Measurements from ENCODE around the gene SLC12A4. TPM values are rescaled to one million over a fixed set of nuclear protein-coding genes. Genes with fewer than 3 reads are reported as not detected.

Gene SLC12A4
- total and polyA plus RNA-seq, 2 of the 13 experiments (the other 11 are each of a cell fraction or from before 2014, with no cell fraction given): 65.1 to 84.3 TPM

GRCh38 chr16:67979955-67980678 is 11.7 kb upstream of the SLC12A4 start, which contains the start of gene DPEP3:
Gene DPEP3 (minus strand): TSS chr16:67980499. CDS start chr16:67980380, 119 bp downstream.
- Histone ChIP-seq H4K20me1 (ENCODE audit: insufficient read depth, low read length) (no peaks in the 10 kb centered on the region), H3K9me3 (ENCODE audit: low read length) (no peaks in the 10 kb centered on the region), H3K27me3 (ENCODE audit: control insufficient read depth in 1 of 2, insufficient read depth in 2 of 2, low read length in 2 of 2) (peaks cover 5 to 34% of the 10 kb centered on the region in 2 experiments; a peak in 4 of 5 replicates), H3K79me2 (ENCODE audit: insufficient read depth, low read length) (no peaks in the 10 kb centered on the region), H3K4me1 (ENCODE audit: insufficient read depth, low read length) (peaks cover 54% of the 10 kb centered on the region), H3K4me2 (ENCODE audit: low read depth, low read length) (no peak within 1 kb of the TSS), H2AFZ (ENCODE audit: low read length) (no peak within 1 kb of the TSS), H3K4me3 (replicated peaks in 1 of 3; ENCODE audit: insufficient read depth in 1 of 3, low read depth in 2 of 3, low read length in 3 of 3) (no peak within 1 kb of the TSS), H3K9ac (ENCODE audit: insufficient read depth, low read depth, low read length) (no peak within 1 kb of the TSS), H3K27ac (ENCODE audit: extremely low read length, insufficient read depth, low read length) (no peak within 1 kb of the TSS), H3K36me3 (replicated peaks in 1 of 2; ENCODE audit: control insufficient read depth in 1 of 2, insufficient read depth in 2 of 2, low read length in 2 of 2) (no peaks in the 10 kb centered on the region)
- in situ Hi-C loops (cut with HindIII; ENCODE audit: extremely low pct_ligation_motif_present, low pct_unique_long_range_greater_than_20kb): no loop called here
- intact Hi-C loops (cut with micrococcal nuclease; ENCODE audit: unreplicated experiment): no loop called here
- FAIRE-seq: no peak
- no peak for ATAC-seq
- no TSS peak for BruUV-seq (replicated peaks)
- 90% methylated on average over 62 of the region's 62 CpGs for WGBS (ENCODE audit: low lambda C conversion rate)
- DNase-seq (ENCODE audit: low spot score): no peak
- ChIA-PET CTCF (ENCODE audit: low intra/inter-chr PET ratio, low total read pairs) (no interaction called here), POLR2A (interaction anchor here (0.8 to 3.8 kb wide), 2 partner anchors 14 to 99 kb away, joined by 3 to 17 read pairs; no protein-coding TSS in a partner anchor)
- TF ChIP-seq ZBTB33 (CRISPR knock-in tag; IDR thresholded peaks at IDR 0.05) (peak; percentile 60; the same call in 1 of the 2 replicates), ZBTB44 (CRISPR knock-in tag; IDR thresholded peaks at IDR 0.05) (no peak), TFDP2 (CRISPR knock-in tag; IDR thresholded peaks at IDR 0.05) (no peak), HOXA3 (CRISPR knock-in tag; IDR thresholded peaks at IDR 0.05) (peak; percentile 26; the same call in 1 of the 2 replicates), ZNF768 (CRISPR knock-in tag; IDR thresholded peaks at IDR 0.05) (peak; percentile 14; the same call in 1 of the 2 replicates)
